K562 (cell line): ENCODE measurements around the gene NHSL2. TPM values are rescaled to one million over a fixed set of nuclear protein-coding genes. Genes with fewer than 3 reads are reported as not detected.

Source experiments
- ASH1L ChIP-seq: fragments of 450-650 bp; IDR thresholded peaks from 2 replicates; pipeline ENCODE4 v1.6.1; 2018; ENCODE audit warnings: borderline replicate concordance, mild to moderate bottlenecking, low read depth; ENCODE audit not compliant: partially characterized antibody
- CBX3 ChIP-seq, 2 experiments: IDR thresholded peaks; 1 replicate in 1 of 2; 2 replicates in 1 of 2; pipeline ENCODE4 v1.6.1; 2012; ENCODE audit warnings: inconsistent platforms in 2 of 2, low read length in 2 of 2, borderline replicate concordance in 1 of 2, control low read depth in 1 of 2
- GATAD2B ChIP-seq: fragments of 450-650 bp; IDR thresholded peaks from 2 replicates; pipeline ENCODE4 v1.6.1; 2017; ENCODE audit warnings: mild to moderate bottlenecking, borderline replicate concordance
- HIVEP1 ChIP-seq: fragments of 250-450 bp; sonication (Bioruptor Pico); IDR thresholded peaks from 2 replicates; pipeline ENCODE4 v1.4.0; 2020; ENCODE audit warnings: mild to moderate bottlenecking
- JUND ChIP-seq, 2 experiments: IDR thresholded peaks; 2 replicates in 1 of 2; 3 replicates in 1 of 2; pipeline ENCODE4 v1.6.1; 2011; ENCODE audit warnings: borderline replicate concordance in 2 of 2, low read depth in 2 of 2, low read length in 2 of 2, improper control_type of control experiment in 1 of 2, missing biosample characterization in 1 of 2, missing genetic modification characterization in 1 of 2, missing genetic modification reagents in 1 of 2
- KLF13 ChIP-seq: fragments of 450-650 bp; IDR thresholded peaks from 2 replicates; pipeline ENCODE4 v1.6.1; 2016; ENCODE audit warnings: missing genetic modification characterization, low read depth, mild to moderate bottlenecking, missing compliant biosample characterization, moderate library complexity, borderline replicate concordance
- MTA3 ChIP-seq: fragments of 450-650 bp; formaldehyde crosslinking; IDR thresholded peaks from 2 replicates; pipeline ENCODE4 v1.6.1; 2017; ENCODE audit warnings: mild to moderate bottlenecking, borderline replicate concordance
- NEUROD1 ChIP-seq: fragments of 150-350 bp; IDR thresholded peaks from 2 replicates; pipeline ENCODE4 v1.6.1; 2014; ENCODE audit warnings: borderline replicate concordance, low read length, low read depth; ENCODE audit not compliant: partially characterized antibody
- NFIX ChIP-seq: fragments of 250-450 bp; sonication (Bioruptor Pico); IDR thresholded peaks from 2 replicates; pipeline ENCODE4 v1.4.0; 2020; ENCODE audit warnings: low read depth, mild to moderate bottlenecking, moderate library complexity
- NR1H2 ChIP-seq: sonication (generic); formaldehyde crosslinking; IDR thresholded peaks from 2 replicates; pipeline ENCODE4 v1.4.0; 2020; ENCODE audit warnings: mild to moderate bottlenecking, missing genetic modification reagents
- NR3C1 ChIP-seq: sonication (generic); formaldehyde crosslinking; IDR thresholded peaks from 2 replicates; pipeline ENCODE4 v1.8.1; 2022; ENCODE audit warnings: missing genetic modification reagents
- NUFIP1 ChIP-seq: fragments of 450-650 bp; IDR thresholded peaks from 2 replicates; pipeline ENCODE4 v1.6.1; 2018; ENCODE audit not compliant: partially characterized antibody
- PTTG1 ChIP-seq: fragments of 450-650 bp; IDR thresholded peaks from 2 replicates; pipeline ENCODE4 v1.6.1; 2016; ENCODE audit warnings: low read depth, mild to moderate bottlenecking, missing genetic modification characterization, missing compliant biosample characterization
- SMAD1 ChIP-seq: fragments of 150-350 bp; IDR thresholded peaks from 2 replicates; pipeline ENCODE4 v1.6.1; 2014; ENCODE audit warnings: low read length, low read depth; ENCODE audit not compliant: partially characterized antibody
- TOE1 ChIP-seq, 2 experiments: fragments of 450-650 bp in 1 of 2; sonication (generic) in 1 of 2; formaldehyde crosslinking in 1 of 2; IDR thresholded peaks; 2 replicates each; pipeline versions ENCODE4 v1.7.1 to v1.8.0; 2016 to 2022; ENCODE audit warnings: borderline replicate concordance in 2 of 2, mild to moderate bottlenecking in 2 of 2, antibody characterized with exemption in 1 of 2, inconsistent platforms in 1 of 2, low read depth in 1 of 2, missing genetic modification reagents in 1 of 2, moderate library complexity in 1 of 2
- ZC3H8 ChIP-seq: fragments of 450-650 bp; IDR thresholded peaks from 2 replicates; pipeline ENCODE4 v1.6.1; 2017
- ZNF143 ChIP-seq: sonication (generic); formaldehyde crosslinking; IDR thresholded peaks from 2 replicates; pipeline ENCODE4 v1.9.0; 2022; ENCODE audit warnings: mild to moderate bottlenecking, missing genetic modification reagents
- ZNF644 ChIP-seq: fragments of 200-800 bp; sonication (Bioruptor generic); IDR thresholded peaks from 2 replicates; pipeline ENCODE4 v1.6.1; 2016; ENCODE audit warnings: low read depth, missing genetic modification characterization, missing compliant biosample characterization
- ZNF655 ChIP-seq: fragments of 250-450 bp; sonication (Bioruptor Pico); IDR thresholded peaks from 2 replicates; pipeline ENCODE4 v1.5.0; 2021
- ZNF707 ChIP-seq: fragments of 250-450 bp; sonication (Bioruptor Pico); conservative IDR thresholded peaks from 2 replicates; pipeline ENCODE4 v1.8.0; 2022; ENCODE audit warnings: inconsistent platforms, mild to moderate bottlenecking, moderate library complexity
- ZNF740 ChIP-seq, 3 experiments: fragments of 200-800 bp in 1 of 3; sonication (Bioruptor generic) in 1 of 3; sonication (generic) in 1 of 3; formaldehyde crosslinking in 1 of 3; IDR thresholded peaks; 2 replicates each; pipeline versions ENCODE4 v1.6.1 to v1.8.0; 2016 to 2022; ENCODE audit warnings: mild to moderate bottlenecking in 2 of 3, missing compliant biosample characterization in 2 of 3, missing genetic modification characterization in 2 of 3, missing genetic modification reagents in 1 of 3
- ZZZ3 ChIP-seq: fragments of 450-650 bp; IDR thresholded peaks from 2 replicates; pipeline ENCODE4 v1.6.1; 2016; ENCODE audit warnings: antibody characterized with exemption, mild to moderate bottlenecking, moderate library complexity
- polyA plus RNA-seq, 8 experiments: library from polyadenylated mRNA; depleted of rRNA in 4 of 8; stranded (reverse) in 5 of 8; unstranded in 3 of 8; fragments of >200 nt; fragmentation: Nextera tagmentation in 2 of 8; fragmentation: Illumina TruSeq in 1 of 8; extraction: Ambion mirVana in 2 of 8; extraction: Trizol in 1 of 8; gene quantifications; 2 replicates each; pipeline versions ENCODE4 v1.2.1 to v1.2.3, GENCODE V29; 2011 to 2014; ENCODE audit warnings: inconsistent platforms in 1 of 8, missing spikeins in 1 of 8
- total RNA-seq, 7 experiments: library from RNA; depleted of rRNA in 6 of 7; stranded (reverse); fragments of >200 nt in 6 of 7; fragmentation: Illumina TruSeq in 2 of 7; extraction: Trizol in 2 of 7; gene quantifications; 2 replicates each; pipeline versions ENCODE4 v1.2.1 to v1.2.3, GENCODE V29; 2011 to 2021; ENCODE audit warnings: low replicate concordance in 1 of 7
- TF ChIP-seq, protein P1 (sequence below): fragments of 250-450 bp; sonication (Bioruptor Pico); IDR thresholded peaks from 2 replicates; pipeline ENCODE4 v1.8.0; 2022; ENCODE audit warnings: inconsistent platforms, mild to moderate bottlenecking, moderate library complexity, borderline replicate concordance

The NHSL2 gene
- total and polyA plus RNA-seq, 9 of the 15 experiments (the other 6 are each of a cell fraction or from before 2014, with no cell fraction given), result 0.02 TPM; not detected in 8

- TF ChIP-seq, protein P1, sequence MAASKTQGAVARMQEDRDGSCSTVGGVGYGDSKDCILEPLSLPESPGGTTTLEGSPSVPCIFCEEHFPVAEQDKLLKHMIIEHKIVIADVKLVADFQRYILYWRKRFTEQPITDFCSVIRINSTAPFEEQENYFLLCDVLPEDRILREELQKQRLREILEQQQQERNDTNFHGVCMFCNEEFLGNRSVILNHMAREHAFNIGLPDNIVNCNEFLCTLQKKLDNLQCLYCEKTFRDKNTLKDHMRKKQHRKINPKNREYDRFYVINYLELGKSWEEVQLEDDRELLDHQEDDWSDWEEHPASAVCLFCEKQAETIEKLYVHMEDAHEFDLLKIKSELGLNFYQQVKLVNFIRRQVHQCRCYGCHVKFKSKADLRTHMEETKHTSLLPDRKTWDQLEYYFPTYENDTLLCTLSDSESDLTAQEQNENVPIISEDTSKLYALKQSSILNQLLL (CRISPR knock-in tag), result no peak
- TF ChIP-seq MTA3 (0 out of 2 replicates have a peak, but pooled peaks have one; percentile 15), ZNF707 (CRISPR knock-in tag) (no peak), NR1H2 (CRISPR knock-in tag) (no peak), PTTG1 (no peak), GATAD2B (no peak), SMAD1 (no peak), CBX3 (IDR thresholded peaks at IDR 0.05; ENCODE audit: borderline replicate concordance in 1 of 2, low read length in 2 of 2) (no peak), HIVEP1 (no peak), ZZZ3 (no peak), TOE1 (IDR thresholded peaks at IDR 0.05; ENCODE audit: borderline replicate concordance) (peak; percentile 91), TOE1 (CRISPR knock-in tag; IDR thresholded peaks at IDR 0.05; ENCODE audit: borderline replicate concordance, low read depth) (no peak), NUFIP1 (no peak), ZNF740 (CRISPR knock-in tag; IDR thresholded peaks at IDR 0.05) (peak; percentile 77), ZNF740 (tag; IDR thresholded peaks at IDR 0.05) (no peak), JUND (IDR thresholded peaks at IDR 0.05; ENCODE audit: borderline replicate concordance, low read depth, low read length) (peak; percentile 36; the same call in 1 of the 2 replicates), JUND (tag; IDR thresholded peaks at IDR 0.05; ENCODE audit: borderline replicate concordance, low read depth, low read length) (no peak), ZNF143 (CRISPR knock-in tag) (no peak), ZNF644 (tag) (no peak), ZNF655 (no peak), NFIX (CRISPR knock-in tag) (no peak), ZC3H8 (no peak), ASH1L (no peak), NR3C1 (CRISPR knock-in tag) (no peak), NEUROD1 (peak; percentile 95), KLF13 (tag) (no peak)
Observed at GRCh38 chrX:72181178-72182125, 270.8 kb downstream of the NHSL2 start, which contains the start of gene PIN4 (continued).
